Activated CD4-positive, alpha-beta T cell treated with anti-CD3 and anti-CD28 coated beads for 48 hours (primary cell): ENCODE measurements around the gene TNFRSF18.

Experiments used
- DNase-seq: peaks from one replicate; pipeline ENCODE4 v3.0.0-alpha.2; 2020

The TNFRSF18 gene

DNA sequence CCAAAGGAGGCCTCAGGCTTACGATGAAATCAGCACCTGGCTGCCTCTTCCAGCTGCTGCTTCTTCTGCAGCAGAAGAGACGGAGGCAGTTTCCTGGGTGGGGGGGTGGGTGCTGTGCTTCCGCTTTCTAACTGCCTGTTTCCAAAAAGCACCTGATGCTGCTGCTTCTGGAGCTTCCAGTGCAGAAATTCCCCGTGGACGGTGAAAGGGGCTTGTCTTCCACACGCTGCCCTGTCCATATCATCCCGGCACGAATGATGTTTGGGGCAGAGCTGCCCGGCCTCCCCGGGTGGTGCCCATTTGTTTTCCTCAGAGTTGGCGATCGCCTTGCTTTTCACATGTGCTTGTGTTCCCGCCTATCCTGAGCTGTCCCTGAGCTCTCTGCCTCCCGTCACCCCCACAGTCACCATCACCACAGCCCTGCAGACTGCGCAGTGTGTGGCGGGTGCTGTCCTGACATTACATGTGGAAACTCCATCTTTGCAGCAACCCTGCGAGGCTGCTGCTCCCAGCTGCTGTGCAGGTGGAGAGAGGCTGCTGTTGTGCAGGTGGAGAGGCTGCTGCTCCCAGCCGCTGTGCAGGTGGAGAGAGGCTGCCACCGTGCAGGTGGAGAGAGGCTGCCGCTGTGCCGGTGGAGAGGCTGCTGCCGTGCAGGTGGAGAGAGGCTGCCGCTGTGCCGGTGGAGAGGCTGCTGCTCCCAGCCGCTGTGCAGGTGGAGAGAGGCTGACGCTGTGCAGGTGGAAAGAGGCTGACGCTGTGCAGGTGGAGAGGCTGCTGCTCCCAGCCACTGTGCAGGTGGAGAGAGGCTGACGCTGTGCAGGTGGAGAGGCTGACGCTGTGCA, 30.9 kb downstream of the TNFRSF18 start:
- no peak for DNase-seq

DNA sequence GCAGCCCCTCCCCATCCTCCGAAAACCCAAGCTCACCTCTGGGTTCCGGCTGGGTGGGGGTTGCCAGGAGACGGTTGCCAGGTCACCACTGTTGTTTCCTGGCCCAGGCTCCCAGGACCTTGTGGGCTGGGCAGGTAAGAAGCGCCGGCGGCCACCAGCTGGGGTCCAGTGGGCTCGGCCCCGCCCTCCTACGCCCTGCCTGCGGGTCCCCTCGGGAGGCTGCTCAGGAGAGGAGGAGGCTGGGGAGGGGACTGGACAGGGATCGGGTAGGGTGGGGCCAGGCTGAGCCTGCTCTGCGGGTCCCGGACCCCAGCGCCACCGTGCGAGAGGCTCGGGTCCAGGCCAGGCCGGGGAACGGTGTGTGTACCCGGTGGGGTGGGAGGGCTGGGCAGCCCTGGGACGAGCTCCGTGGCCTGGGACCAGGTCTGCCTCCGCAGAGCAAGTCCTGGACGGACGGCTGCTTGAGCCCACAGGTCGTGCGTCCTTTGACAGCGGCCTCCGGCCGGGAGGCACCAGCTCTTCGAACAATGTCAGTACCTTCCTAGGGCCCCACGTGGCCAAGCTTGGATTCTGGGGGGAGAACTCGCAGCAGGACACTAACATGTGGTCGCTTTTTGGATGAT, 32.5 kb downstream of the TNFRSF18 start, which contains the start of gene TTLL10:
Gene TTLL10, plus strand, starts transcription at position 88 of the 623 bp plus-strand sequence. CDS start 5,336 bp downstream, outside the sequence.
- DNase-seq: peak; percentile 28

DNA sequence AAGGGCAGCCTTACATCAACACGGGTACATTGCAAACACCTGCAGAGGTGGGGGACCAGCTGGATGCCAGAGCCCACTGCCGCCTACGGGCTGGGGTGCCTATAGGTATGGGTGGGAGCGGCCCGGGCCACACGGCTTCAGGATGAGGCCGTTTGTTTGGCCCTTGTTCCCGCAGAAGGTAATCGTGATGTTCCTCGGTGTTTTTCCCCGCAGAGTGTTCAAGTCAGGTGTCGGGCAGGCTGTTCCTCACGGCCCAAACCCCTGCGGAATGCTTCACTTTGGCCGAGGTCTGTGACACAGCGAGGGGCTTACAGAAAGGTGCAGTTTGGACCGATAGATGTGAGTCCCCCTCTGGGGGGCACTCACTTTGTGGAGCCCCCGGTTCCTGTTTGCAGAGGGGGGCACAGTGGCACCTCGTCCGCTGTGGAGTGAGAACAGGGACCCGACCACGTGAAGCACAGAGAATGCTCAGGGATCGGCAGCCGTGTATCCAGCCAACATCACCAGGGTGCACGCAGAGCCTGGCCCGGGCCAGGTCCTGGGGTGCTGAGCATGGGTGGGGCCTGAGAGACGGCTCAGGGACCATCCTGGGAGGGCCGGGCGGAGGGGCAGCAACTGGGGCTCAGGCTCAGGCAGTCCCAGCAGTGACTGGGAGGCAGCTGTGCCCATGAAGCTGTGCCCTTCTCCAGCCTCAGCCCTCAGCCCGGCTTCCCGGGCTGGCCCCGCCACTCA, 33.2 kb downstream of the TNFRSF18 start:
- DNase-seq: no peak

DNA sequence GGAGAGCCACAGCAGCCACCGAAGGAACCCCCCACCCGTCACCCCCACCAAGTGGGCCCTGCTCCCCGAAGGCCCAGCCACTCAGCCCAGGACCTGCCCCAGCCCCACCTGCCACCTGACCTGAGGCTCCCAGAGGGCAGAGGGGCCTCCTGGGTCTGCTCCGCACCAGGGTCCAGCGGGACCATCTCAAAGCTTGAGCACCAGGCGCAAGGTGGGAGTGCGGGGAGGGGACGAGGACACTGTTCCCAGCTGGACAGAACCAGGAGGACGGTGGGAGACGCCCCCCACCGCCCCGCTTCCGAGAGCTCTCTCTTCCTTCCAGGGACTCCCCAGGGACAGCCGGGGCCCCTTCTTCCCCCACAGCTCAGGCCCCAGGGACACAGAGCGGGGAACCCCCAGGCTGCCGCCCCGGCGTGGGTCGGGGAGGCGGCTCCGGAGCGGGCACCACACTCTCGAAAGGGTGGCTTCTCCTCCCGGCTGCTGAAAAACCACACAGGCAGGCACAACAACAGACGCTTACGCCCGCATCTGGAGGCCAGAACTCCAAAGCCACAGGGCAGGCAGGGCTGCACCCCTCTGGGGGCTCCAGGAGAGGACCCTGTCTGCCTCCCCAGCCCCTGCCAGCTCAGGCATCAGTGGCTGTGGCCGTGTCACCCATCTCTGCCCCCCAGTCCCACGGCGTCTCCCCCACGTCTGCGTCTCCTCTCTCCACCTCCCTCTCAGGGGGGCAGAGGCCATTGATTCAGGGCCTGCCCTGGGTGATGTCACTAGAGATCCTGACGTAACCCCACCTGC, 34.6 kb downstream of the TNFRSF18 start:
- peak; percentile 22 for DNase-seq

DNA sequence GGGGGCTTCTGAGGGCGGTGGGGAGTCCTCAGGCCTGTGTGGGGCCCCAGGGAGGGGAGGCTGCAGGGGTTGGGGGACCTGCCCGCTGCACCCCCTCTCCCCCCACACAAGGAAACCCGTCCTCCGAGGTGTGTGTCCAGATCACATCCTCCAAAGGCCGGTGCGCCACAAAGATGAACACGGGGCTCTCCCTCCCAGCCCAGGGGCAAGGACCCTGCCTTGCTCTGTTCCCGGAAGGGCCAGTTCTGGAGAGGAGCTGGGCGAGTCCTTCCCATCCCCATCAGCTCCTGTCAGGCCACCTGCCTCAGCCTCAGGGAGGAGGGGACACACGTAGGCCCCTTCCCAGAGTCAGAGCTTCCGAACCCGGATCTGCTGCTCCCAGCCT, 35.2 kb downstream of the TNFRSF18 start:
- no peak for DNase-seq

DNA sequence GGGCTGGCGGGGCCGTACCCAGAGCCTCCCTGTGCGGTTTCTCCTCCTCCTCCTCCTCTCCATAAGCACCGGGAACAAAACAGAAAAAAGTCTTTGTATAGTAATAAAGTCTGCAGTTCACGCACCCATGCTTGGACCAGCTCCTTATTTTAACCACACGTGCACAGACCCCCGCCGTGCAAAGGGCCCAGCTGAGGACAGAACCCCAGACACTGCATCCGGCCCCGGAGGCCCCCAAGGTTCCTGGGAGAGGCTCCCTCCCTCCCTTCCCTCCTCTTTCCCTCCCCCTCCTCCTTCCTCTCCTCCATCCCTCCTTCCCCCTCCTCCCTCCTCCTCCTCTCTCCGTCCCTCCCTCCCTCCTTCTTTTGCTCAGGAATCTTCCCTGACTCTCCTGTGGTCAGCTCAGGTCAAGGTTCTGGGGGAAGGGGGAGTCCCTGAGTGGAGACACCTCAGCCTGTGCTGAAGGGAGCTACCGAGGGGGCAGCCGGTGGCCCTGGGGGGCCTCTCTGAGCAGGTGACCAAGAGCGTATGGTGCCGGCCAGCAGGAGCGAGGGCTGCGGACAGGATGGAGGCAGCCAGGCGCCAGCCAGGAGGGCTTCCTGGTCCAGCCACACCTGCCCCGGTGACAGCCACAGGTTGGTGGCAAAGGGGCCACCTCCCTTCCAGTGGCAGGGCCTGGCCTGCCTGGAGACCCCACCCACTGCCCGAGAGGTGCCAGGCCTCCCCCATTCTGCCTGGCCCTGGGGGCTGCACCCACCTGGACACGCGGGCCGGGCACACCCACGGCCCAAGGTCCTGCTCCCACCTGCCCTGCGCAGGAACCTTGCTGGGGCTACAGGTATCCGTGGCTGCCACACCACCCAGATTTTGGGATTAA, 35.9 kb downstream of the TNFRSF18 start:
- no peak for DNase-seq

DNA sequence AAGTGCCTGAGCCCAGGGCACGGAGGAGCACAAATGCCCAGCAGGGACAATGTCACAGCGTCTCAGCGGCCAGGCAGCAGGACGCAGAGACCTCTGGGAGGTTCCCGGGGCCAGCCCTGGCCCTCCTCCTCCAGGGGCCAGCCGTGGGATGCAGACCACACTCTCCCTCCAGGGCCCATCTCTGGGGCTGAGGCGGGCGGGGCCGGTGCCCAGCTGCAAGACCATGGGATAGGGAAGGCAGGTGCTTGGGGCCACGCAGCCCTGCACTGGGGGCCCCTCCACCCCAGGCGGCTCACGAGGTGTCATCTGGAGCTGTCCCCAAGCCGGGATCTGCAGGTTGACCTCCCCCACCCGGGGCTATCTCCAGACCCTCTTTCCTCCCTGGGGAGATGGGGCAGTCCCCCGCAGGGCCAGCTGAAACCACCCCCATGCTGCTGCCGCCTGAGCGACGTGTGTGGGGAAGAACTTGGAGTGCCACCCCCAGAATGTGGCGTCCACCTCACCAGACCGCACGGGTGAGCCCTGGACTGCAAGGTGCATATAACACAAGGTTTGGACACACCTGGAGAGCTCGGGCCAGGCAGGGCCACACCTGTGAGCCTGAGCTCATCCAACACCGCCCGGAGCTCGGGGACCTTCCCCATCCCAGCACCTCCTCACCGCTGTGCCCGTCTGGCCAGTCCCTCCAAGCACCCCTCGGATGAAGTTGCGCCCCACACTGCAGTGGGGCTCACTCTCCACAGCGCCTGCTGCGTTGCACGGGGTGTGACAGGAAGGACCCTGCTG, 36.8 kb downstream of the TNFRSF18 start:
- no peak for DNase-seq

DNA sequence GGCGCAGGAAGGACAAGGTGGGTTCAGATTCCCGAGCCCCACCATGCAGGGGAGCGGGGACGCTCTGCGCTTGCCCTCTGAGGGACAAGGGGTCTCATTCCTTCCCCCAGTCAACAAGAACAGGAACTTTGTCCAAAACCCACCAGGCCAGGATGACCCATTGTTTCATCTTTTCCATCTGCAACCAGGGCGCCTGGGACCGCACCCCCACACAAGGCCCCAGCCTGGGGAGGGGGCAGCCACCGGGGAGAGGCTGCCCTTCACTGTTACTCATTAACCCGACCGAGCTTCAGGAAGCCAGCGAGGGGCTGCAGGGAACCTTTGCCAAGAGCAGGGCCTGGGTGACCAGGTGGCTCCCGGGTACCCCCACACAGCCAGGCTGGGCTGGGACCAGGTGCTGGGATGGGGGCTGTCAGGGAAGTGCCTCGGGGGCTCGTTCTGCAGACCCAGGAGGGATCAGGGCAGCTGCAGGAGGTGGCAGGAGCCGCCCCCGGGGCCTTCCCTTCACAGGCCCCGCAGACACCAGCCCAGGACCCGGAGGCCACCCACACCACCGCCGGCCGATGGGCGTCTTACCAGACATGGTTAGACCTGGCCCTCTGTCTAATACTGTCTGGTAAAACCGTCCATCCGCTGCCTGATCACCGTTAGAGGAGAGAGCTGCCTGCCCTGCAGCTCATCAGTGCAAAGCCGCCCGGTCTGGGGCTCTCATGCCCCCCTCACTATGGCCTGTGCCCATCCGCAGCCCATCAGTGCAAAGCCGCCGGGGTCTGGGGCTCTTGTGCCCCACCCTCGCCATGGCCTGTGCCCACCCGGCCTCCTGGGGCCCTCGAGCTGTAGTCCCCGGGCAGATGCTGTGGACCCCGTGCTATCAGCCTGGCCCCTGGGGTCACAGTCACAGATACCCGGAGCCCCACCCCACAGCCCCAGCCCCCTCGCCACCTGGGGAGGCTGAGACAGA, 37.7 kb downstream of the TNFRSF18 start:
- no peak for DNase-seq

DNA sequence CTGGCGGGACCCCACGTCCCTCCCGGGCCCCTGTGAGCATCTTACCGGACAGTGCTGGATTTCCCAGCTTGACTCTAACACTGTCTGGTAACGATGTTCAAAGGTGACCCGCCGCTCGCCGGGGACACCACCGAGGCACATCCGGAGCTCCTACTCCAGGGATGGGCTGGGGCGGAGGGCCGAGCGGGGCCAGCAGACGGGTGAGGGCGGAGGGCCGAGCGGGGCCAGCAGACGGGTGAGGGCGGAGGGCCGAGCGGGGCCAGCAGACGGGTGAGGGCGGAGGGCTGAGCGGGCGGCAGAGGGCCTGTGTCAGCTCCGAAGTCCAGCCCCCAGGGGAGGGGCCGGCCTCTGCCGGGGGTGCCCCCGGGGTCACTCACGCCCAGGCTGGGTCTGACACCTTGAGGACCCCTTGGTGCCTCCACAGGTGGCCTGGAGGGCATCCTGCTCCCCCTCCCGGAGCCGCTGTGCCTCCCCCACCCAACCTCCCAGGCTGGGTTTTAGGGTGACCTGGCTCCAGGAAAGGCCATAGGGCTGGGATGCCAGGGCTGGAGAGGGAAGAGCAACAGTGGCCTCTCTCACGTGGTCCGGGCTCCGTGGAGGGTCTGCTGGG, 38.4 kb downstream of the TNFRSF18 start:
- DNase-seq: no peak

DNA sequence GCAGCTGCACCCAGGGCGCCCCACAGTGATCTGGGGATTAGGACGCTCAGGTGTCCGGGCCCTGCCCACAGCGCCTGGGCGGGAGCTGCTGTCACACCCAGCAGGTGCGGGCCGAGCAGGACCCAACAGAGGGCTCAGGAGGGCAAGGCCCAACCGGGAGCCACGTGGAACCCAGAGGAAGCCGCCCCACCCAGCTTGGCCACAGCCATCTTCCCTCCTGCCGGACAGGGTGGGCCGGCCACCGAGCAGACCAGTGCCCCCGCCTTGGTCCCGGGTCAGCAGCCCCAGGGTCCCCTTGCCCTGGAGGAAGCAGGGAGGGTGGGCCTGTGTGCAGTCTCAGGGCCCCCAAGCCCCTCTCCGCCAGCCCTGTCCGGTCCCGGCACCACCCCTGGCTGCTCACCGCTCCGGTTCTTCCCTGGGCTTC, 39.0 kb downstream of the TNFRSF18 start:
- DNase-seq: no peak

DNA sequence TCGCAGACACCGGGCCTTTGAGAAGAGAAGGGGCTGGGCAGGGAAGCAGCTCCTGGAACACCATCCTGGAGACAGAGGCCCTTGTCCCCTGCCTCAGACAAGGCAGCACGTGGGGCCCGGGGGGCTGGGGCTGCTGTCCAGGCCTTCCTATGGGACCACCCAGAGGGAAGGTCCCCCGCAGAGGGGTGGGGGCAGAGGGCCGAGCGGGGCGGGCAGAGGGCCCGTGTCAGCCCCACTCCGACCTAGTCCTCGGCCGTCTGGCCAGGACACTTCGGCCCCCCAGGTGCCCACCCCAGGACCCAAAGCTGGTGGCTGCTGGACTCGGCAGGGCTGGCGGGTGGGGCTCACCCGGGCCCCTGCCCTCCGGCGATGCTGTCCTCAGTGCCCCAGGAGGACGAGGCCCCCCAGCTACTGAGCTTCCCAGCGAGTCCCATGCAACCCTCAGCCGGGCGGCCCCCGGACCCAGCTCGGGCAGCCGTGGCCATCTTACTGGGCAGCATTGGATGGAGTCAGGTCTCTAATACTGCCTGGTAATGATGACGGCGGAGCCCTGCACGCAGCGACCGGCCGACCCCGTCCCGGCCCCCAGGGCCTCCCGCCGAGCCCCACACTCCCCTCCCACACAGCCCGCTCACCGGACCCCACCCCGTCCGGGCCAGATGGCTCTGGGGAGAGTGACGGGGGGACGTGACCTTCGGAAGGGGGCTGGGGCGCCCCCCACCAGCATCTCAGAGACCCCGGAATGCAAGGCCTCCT, 39.6 kb downstream of the TNFRSF18 start:
- no peak for DNase-seq

DNA sequence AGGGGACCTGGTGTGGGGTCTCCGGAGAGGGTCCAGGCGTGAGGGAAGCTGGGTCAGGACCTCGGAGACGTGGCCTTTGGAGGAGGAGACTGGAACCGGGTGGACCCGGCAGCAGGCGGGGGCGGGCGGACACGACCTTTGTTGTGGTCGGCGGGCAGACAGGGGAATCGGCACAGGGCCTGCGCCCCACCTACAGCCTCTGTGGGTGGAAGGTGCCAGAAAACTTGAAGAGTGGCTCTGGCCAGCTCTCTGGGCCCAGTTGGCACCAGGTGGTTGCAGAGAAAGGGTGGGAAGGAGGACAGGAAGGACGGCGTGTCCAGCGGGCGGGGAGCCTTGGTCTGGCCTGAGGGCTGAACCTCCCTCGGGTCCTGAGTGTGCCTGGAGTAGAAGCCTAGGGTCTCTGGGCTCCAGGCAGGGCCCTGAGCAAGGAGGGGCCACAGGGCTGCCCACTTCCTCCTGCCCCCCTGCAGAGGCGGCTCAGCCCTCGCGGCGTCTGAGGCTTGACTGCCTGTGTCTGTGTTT, 40.4 kb downstream of the TNFRSF18 start:
- DNase-seq: no peak

DNA sequence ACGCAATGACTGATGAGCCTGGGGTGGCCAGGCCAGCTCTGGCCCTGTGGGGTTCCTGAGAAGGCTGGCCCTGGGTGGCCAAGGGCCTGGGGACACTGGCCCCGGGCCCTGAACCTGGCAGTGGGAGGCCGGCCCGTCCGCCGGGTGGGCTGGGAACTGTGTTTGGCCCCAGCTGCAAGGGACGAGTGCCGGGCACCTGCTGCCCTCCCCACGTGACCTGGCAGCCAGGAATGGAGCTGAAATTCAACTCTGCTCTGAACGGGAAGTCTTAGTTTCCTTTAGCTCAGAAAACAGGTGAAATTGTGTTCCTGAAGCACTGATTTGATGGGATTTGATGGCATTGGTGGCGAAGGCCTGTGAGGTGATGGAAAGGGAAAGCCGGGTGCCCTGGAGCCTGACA, 40.9 kb downstream of the TNFRSF18 start:
- DNase-seq: no peak

DNA sequence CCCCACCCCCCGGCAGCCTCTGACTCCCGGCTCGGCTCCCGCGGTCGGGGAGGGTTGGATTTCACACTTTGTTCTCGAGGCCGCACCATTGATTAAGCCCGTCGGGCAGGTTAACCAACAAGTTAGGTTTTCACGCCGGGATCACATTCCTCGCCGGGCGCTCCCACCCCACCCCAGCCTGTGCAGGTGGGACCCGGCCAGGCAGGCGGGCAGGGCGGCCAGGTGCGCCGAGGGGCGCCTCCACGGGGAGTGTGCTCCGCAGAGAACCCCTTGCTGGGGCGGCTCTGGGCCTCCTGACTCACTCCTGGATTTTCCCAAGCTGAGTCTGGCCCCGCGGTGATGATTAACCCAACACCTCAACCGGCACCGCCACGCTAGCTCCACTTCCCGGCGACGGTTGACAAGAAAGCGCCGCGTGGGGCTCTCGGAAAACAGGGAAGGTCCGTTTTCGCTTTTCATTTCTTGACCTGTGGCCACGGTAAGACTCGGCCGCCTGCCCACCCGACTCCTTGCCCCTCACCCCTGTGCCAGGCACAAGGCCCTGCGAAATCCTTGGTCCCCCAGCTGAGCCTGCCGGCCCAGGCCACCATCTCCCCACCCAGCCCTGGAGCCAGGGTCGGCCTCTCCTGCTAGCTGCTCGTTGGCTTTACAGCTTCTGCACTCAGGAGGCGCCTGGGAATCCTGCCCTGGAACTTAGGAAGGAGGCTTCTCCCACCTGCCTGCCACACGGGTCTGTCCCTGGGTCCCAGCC, 41.5 kb downstream of the TNFRSF18 start:
- no peak for DNase-seq

DNA sequence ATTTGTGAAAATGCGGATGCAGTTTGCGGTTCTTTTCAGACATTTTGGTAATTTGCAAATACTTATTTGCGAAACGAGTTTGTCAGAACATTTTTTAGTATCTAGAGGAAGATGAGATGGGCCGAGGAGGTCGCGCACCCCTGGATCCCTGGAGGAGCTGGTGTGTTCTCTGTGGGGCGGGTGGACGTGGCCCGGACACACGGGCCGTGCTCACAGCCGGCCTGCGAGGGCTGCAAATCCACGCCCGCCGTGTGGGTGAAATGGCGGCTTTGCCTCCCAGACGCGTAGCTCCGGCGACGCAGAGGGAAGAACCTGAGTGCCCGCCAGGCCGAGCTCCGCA, 42.1 kb downstream of the TNFRSF18 start:
- no peak for DNase-seq

DNA sequence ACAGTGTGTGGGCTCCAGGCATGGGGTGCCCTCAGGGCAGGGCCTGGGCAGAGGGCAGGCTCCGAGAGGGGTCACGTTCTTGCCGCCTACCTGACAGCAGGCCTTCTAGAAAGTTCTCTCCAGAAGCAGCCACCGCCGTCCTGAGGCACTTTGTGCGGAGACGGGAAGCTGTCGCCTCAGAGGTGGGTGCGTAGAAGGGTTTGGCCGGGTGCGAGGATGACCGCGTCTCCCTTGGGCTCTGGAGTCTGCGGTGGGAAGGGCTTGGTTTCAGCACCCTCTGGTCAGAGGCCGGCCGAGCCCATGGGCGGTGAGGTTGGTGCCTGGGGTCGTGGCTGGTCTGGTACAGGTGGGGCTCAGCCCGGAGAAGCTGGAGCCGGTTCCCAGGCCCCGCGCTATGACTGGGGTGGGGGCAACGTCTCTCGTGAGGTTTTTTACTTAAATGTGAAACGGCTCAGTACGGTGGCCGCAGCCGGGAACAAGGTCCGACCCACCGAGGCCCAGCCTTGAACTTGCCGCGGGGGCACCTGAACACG, 42.8 kb downstream of the TNFRSF18 start:
- no peak for DNase-seq
